Aorta (tissue), 5 donors: ENCODE results near the gene WDR20. TPM values are rescaled to one million over a fixed set of nuclear protein-coding genes. Genes with fewer than 3 reads are reported as not detected.

Experiments
- ATAC-seq: fragments of 200-7000 bp; cut with Tn5 transposase; one replicate; pipeline ENCODE4 v1.9.1; 2022; ENCODE audit warnings: moderate library complexity; ENCODE audit not compliant: low FRiP score
- DNase-seq, 2 donors: peaks; one replicate each; pipeline ENCODE4 v3.0.0-alpha.2; 2020
- H3K27ac ChIP-seq, 2 donors: one replicate each; pipeline ENCODE4 v1.5.1; 2013; ENCODE audit warnings: low read length in 2 of 2, mild to moderate bottlenecking in 2 of 2, moderate library complexity in 2 of 2, control low read depth in 1 of 2, inconsistent platforms in 1 of 2, low read depth in 1 of 2
- H3K27me3 ChIP-seq, 2 donors: one replicate each; pipeline ENCODE4 v1.6.1; 2013; ENCODE audit warnings: control low read depth in 1 of 2, low read length in 1 of 2, mild to moderate bottlenecking in 1 of 2, moderate library complexity in 1 of 2; ENCODE audit not compliant: insufficient read depth in 2 of 2, control insufficient read depth in 1 of 2
- H3K36me3 ChIP-seq, 2 donors: one replicate each; pipeline ENCODE4 v1.6.1; 2013; ENCODE audit warnings: control low read depth in 1 of 2, low read length in 1 of 2, mild to moderate bottlenecking in 1 of 2; ENCODE audit not compliant: insufficient read depth in 2 of 2, control insufficient read depth in 1 of 2
- H3K4me1 ChIP-seq, 2 donors: one replicate each; pipeline ENCODE4 v1.6.1; 2013; ENCODE audit warnings: low read length in 2 of 2, control low read depth in 1 of 2, mild to moderate bottlenecking in 1 of 2, moderate library complexity in 1 of 2; ENCODE audit not compliant: insufficient read depth in 2 of 2, control insufficient read depth in 1 of 2
- H3K4me3 ChIP-seq, 2 donors: one replicate each; pipeline ENCODE4 v1.5.1; 2013; ENCODE audit warnings: low read length in 2 of 2, control low read depth in 1 of 2, mild to moderate bottlenecking in 1 of 2
- H3K9me3 ChIP-seq: one replicate; pipeline ENCODE4 v1.6.1; 2013; ENCODE audit warnings: mild to moderate bottlenecking, low read length; ENCODE audit not compliant: control insufficient read depth
- WGBS, 2 donors: extraction: QIAGEN DNeasy Blood & Tissue Kit; methylation state at CpG; one replicate each; pipeline ENCODE4 v1.1.7; 2013; 5-methylcytosine and 5-hydroxymethylcytosine counted together
- intact Hi-C, 2 donors: fragments of 100-400 bp; cut with DNase I; formaldehyde crosslinking; loops; one replicate each; pipeline versions ENCODE4 v1.14.2 to v1.15.0; 2022
- polyA plus RNA-seq, 2 donors: library from polyadenylated mRNA; stranded (reverse); fragments of 200-250 nt; gene quantifications; one replicate each; pipeline ENCODE4 v1.2.3, GENCODE V29; 2013
- total RNA-seq, 2 donors: library from RNA; stranded (reverse); fragmentation: NEBNext Ultra II Directional; extraction: Animal tissue kit (Norgen Biotek cat#: 25700); gene quantifications; one replicate each; pipeline ENCODE4 v1.2.1, GENCODE V29; 2021
- donor health status: healthy with polysubstance abuse.
- donor health status: Bipolar disorder and iron deficiency.
- donor health status: DM: no; HTN: no; CAD: no.
- donor health status: DM: no; HTN: no; CAD: no.
- donor health status: DM: yes; HTN: yes; CAD: no.

Gene WDR20
- total and polyA plus RNA-seq, 4 donors, result 6.6 to 35.0 (median 21.3) TPM

- H3K27ac ChIP-seq, result peak overlapping the region in 1 of 2 donors; percentile 9
- no peaks in the 10 kb centered on the region for H3K27me3 ChIP-seq
- ATAC-seq (no peak), DNase-seq (no peak)
- H3K36me3 ChIP-seq, result no peaks in the 10 kb centered on the region
- WGBS, 2 donors, result 4 to 6% methylated on average over 14 of the region's 14 CpGs
- H3K4me3 ChIP-seq, result peak overlapping the region; percentile 67 to 79
- H3K9me3 ChIP-seq, result no peaks in the 10 kb centered on the region
- no peaks in the 10 kb centered on the region for H3K4me1 ChIP-seq
- intact Hi-C loops, result loop anchor here in 1 of 2 donors (5.0 kb wide), 1 partner anchor 178 kb away; the partner anchor contains the start of gene ZNF839
These were observed 774 bp upstream of the WDR20 start for GRCh38 chr14:102138961-102139285.

- ATAC-seq (peak; percentile 56), DNase-seq (peak; percentile 54 to 79)
- Histone ChIP-seq H3K27me3 (no peaks in the 10 kb centered on the region), H3K9me3 (no peaks in the 10 kb centered on the region), H3K4me3 (peak overlapping the region; percentile 67 to 77), H3K4me1 (no peaks in the 10 kb centered on the region), H3K36me3 (no peaks in the 10 kb centered on the region), H3K27ac (peak overlapping the region in 1 of 2 donors; percentile 22)
- 1% methylated on average over 45 to 48 of the region's 48 CpGs for WGBS, 2 donors
- intact Hi-C loops, result no loop called here
These were observed 491 bp downstream of the WDR20 start for GRCh38 chr14:102140027-102140749.

GRCh38 chr14:102140750-102141145, 1.1 kb downstream of the WDR20 start:
- WGBS, 2 donors, result 5 to 9% methylated on average over 9 of the region's 9 CpGs
- DNase-seq (no peak), ATAC-seq (no peak)
- no peaks in the 10 kb centered on the region for H3K36me3 ChIP-seq
- intact Hi-C loops, result no loop called here
- H3K27ac ChIP-seq, result no peak overlapping the region
- no peaks in the 10 kb centered on the region for H3K4me1 ChIP-seq
- peak overlapping the region; percentile 67 to 77 for H3K4me3 ChIP-seq
- H3K9me3 ChIP-seq, result no peaks in the 10 kb centered on the region
- no peaks in the 10 kb centered on the region for H3K27me3 ChIP-seq

- no peaks in the 10 kb centered on the region for H3K4me1 ChIP-seq
- no peaks in the 10 kb centered on the region for H3K9me3 ChIP-seq
- no peak overlapping the region for H3K27ac ChIP-seq
- WGBS, 2 donors, result 86% methylated on average over 4 of the region's 4 CpGs
- intact Hi-C loops, result no loop called here
- no peak for DNase-seq
- no peaks in the 10 kb centered on the region for H3K36me3 ChIP-seq
- ATAC-seq, result no peak
- no peaks in the 10 kb centered on the region for H3K27me3 ChIP-seq
- H3K4me3 ChIP-seq, result no peak overlapping the region
These were observed 2.1 kb downstream of the WDR20 start for GRCh38 chr14:102141797-102142196.

- DNase-seq (no peak), ATAC-seq (no peak)
- Histone ChIP-seq H3K9me3 (no peaks in the 10 kb centered on the region), H3K4me3 (no peak overlapping the region), H3K36me3 (no peaks in the 10 kb centered on the region), H3K27ac (no peak overlapping the region), H3K4me1 (no peaks in the 10 kb centered on the region), H3K27me3 (no peaks in the 10 kb centered on the region)
- intact Hi-C loops, result no loop called here
These were observed 5.2 kb downstream of the WDR20 start for GRCh38 chr14:102144914-102145313.

GRCh38 chr14:102145395-102145794, 5.7 kb downstream of the WDR20 start:
- Histone ChIP-seq H3K36me3 (no peaks in the 10 kb centered on the region), H3K4me3 (no peak overlapping the region), H3K27ac (no peak overlapping the region), H3K4me1 (no peaks in the 10 kb centered on the region), H3K9me3 (no peaks in the 10 kb centered on the region), H3K27me3 (no peaks in the 10 kb centered on the region)
- 87 to 93% methylated on average over 6 of the region's 6 CpGs for WGBS, 2 donors
- ATAC-seq, result no peak
- intact Hi-C loops, result no loop called here
- DNase-seq, result no peak

GRCh38 chr14:102146423-102146822, 6.7 kb downstream of the WDR20 start:
- H3K4me1 ChIP-seq, result no peaks in the 10 kb centered on the region
- no peak for ATAC-seq
- no peaks in the 10 kb centered on the region for H3K9me3 ChIP-seq

GRCh38 chr14:102150083-102150482, 10.4 kb downstream of the WDR20 start:
- Histone ChIP-seq H3K27ac (no peak overlapping the region), H3K27me3 (no peaks in the 10 kb centered on the region), H3K9me3 (no peaks in the 10 kb centered on the region), H3K4me1 (no peaks in the 10 kb centered on the region), H3K4me3 (no peak overlapping the region), H3K36me3 (no peaks in the 10 kb centered on the region)
- WGBS, 2 donors, result 92 to 94% methylated on average over 7 of the region's 7 CpGs
- ATAC-seq (no peak), DNase-seq (no peak)
- intact Hi-C loops, result no loop called here

More at GRCh38 chr14:102146423-102146822, 6.7 kb downstream of the WDR20 start:
- H3K27ac ChIP-seq, result no peak overlapping the region
- no peaks in the 10 kb centered on the region for H3K36me3 ChIP-seq
- intact Hi-C loops, result no loop called here
- H3K27me3 ChIP-seq, result no peaks in the 10 kb centered on the region
- no peak for DNase-seq
- WGBS, 2 donors, result 89 to 91% methylated on average over 2 of the region's 2 CpGs
- H3K4me3 ChIP-seq, result no peak overlapping the region

- DNase-seq (no peak), ATAC-seq (no peak)
- H3K4me3 ChIP-seq, result no peak overlapping the region
- intact Hi-C loops, result no loop called here
- H3K27ac ChIP-seq, result no peak overlapping the region
- WGBS, 2 donors, result 79 to 88% methylated on average over 1 of the region's 1 CpG
- H3K27me3 ChIP-seq, result no peaks in the 10 kb centered on the region
- no peaks in the 10 kb centered on the region for H3K36me3 ChIP-seq
- no peaks in the 10 kb centered on the region for H3K4me1 ChIP-seq
- H3K9me3 ChIP-seq, result no peaks in the 10 kb centered on the region
These were observed 11.0 kb downstream of the WDR20 start for GRCh38 chr14:102150744-102151143.
